GM10847 (cell line): ENCODE measurements around the gene ZNF212.
A peak's percentile ranks its signal among the peaks of the same experiment; 100 is the strongest.

ENCODE experiments used
- POLR2A ChIP-seq: IDR thresholded peaks from 2 replicates; pipeline ENCODE4 v1.6.1; 2011; ENCODE audit not compliant: insufficient read length; ENCODE audit errors: extremely low read depth

Gene ZNF212

GRCh38 chr7:149261829-149262617, 22.6 kb downstream of the ZNF212 start, which contains the start of gene ZNF783:
Gene ZNF783 (plus strand): TSS chr7:149262196. CDS start chr7:149262334, 138 bp downstream.
- TF ChIP-seq POLR2A = peak; percentile 31

DNA sequence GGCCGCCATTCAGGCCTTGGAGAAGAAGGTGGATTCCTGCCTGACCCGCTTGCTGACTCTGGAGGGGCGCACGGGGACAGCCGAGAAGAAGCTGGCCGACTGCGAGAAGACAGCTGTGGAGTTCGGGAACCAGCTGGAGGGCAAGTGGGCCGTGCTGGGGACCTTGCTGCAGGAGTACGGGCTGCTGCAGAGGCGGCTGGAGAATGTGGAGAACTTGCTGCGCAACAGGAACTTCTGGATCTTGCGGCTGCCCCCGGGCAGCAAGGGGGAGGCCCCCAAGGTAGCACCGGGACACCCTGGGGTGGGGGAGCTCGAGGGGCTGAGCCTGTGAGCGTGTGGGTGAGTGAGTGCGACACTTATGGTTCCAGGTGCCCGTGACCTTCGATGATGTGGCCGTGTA, 27.0 kb downstream of the ZNF212 start:
- TF ChIP-seq POLR2A = no peak

- no peak for TF ChIP-seq POLR2A
Observed at GRCh38 chr7:149267733-149268132, 28.3 kb downstream of the ZNF212 start.

- TF ChIP-seq POLR2A = no peak
Observed at GRCh38 chr7:149277871-149278270, 38.4 kb downstream of the ZNF212 start.

DNA sequence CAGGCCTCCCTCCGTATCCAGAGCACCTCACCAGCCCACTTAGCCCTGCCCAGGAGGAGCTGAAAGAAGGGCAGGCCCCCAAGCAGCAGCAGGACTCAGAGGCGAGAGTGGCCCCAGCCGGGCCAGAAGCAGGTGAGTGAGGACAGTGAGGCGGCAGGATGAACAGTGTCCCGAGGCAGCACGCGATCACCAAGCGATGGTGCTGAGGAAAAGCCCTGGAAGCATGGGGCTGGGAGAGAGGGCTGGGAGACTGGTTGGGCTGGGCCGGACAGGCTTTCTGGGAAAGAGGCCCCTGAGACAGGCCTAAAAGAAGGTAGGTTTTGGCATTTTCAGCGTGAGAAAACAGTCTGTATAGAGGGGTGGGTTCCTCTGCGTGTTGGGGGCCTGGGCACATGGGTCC, 38.9 kb downstream of the ZNF212 start:
- TF ChIP-seq POLR2A = no peak

DNA sequence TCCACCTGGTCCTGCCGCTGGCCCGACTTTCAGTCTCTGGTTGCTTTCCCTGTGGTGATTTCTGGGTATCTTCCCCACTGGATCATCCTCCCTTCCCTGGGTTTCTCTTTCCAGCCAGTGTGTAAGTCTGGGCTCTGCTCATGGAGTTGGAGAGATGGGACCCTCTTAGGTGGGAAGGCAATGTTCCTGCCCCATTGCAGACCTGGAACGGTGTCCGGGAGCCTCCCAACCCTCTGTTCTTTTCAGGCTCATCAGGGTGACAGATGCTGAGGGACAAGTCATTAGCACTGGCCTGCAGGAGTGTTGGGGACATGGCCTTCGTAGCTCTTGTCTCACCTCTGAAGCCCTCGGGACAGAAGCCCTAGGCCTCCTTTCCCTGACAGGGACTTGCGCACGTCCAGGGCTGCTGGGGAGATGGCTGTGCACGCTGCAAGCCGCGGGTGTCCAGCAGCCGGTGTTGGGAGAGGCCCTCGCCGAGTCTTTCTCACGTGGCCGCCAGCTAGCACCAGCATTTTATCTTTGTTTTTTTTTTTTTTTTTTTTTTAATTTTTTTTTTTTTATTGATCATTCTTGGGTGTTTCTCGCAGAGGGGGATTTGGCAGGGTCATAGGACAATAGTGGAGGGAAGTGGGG, 39.8 kb downstream of the ZNF212 start:
- no peak for TF ChIP-seq POLR2A

- no peak for TF ChIP-seq POLR2A
Observed at GRCh38 chr7:149280151-149280550, 40.7 kb downstream of the ZNF212 start.

DNA sequence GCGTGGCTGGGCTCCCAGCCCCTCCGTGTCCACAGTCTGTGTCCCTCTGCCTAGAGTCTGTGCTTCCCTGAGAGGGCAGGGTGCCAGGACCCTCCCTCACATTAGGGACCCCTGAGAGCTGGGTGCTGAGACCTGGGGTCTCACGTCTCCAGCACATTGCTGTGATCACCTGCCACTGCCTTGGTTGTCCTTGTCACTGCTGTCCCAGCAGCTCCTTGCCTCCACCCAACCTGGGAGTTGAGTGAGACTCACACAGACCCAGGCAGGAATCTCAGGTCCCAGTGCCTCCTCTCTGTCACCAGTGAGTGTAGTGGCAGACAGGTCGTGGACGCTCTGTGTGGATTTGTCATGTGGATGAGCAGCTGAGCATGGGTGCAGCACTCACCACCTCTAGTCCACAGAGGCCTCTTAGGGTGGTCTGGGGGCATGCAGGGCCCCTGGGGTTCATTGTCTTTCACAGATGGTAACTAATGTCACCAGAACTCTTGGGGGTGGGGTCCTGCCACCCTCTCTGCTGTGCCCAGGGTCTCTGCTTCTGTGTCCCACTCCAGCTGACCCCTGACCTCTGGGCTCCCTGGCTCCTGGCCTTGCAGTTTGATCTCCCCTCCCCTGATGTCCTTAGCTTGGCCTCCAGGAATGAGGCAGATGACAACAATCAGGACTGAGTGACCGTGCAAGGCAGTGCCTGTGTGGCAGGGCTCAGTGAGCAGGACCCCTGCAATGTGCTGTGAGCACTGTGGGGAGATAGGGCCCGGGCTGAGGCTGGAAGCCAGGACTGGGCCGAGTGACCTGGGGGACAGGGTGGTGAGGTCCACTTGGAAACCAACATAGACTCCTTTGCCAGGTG, 41.4 kb downstream of the ZNF212 start:
- no peak for TF ChIP-seq POLR2A

DNA sequence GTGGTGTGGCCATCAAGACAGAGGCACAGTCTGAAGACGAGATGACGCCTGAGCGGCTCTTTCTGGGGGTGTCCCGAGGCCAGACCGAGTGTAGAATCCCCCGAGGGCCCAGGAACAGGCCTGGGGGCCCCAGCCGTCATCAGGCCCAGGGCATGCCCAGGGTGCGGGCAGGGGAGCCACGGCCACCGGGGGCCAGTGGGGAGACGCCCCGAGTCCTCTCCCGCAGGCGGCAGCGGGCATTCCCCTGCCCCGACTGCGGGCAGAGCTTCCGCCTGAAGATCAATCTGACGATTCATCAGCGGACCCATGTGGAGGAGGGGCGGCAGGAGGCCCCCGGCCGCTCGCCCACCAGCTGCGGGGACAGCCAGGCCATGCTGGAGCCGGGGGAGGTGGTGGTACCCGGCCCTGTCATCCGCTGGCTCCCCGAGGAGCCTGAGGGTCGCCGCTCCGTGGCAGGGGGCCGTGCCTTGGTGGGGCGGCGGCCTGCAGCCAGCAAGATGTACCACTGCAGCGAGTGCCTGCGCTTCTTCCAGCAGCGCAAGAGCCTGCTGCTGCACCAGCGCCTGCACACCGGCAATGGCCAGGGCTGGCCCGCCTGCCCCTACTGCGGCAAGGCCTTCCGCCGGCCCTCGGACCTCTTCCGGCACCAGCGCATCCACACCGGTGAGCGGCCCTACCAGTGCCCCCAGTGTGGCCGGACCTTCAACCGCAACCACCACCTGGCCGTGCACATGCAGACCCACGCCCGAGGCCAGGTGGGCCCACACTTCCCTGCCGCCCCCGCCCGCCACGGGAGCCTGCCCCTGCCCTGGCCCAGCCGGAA, 42.3 kb downstream of the ZNF212 start:
- no peak for TF ChIP-seq POLR2A

DNA sequence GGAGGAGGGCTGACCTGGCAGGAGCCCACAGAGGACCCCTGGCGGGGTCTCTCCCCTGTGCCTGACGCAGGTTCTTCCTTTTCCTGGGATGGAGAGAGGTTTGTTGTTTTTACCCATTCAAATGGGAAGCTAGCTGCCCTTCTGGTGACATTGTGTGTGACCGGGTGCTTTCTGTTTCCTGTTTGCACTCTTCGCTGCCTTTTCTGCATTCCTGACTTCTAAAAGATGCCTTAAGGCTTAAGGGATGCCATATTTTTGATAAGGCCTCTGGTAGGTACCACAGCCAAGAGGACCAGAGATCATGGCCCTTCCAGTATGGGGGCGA, 42.8 kb downstream of the ZNF212 start:
- no peak for TF ChIP-seq POLR2A

GRCh38 chr7:149283321-149283720, 43.9 kb downstream of the ZNF212 start:
- no peak for TF ChIP-seq POLR2A

DNA sequence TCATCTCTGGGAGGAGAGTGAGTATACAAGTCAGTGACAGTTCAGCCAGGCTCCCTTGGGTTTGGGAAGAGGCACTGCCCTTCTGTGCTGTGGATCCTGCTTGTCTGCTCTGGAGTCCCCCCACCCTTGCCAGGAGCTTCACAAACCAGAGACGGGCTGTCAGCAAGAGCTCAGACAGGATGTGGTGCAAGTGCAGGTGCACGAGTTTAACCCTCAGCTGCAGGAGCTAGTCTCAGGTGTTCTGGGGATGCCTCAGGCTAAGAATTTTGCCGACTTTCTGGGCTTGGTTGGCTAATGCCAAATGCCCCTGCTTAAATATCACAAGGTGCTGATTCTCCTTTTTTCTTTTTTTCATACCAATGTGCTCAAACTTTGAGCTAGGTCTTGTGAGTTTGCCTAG, 44.9 kb downstream of the ZNF212 start:
- TF ChIP-seq POLR2A = no peak

DNA sequence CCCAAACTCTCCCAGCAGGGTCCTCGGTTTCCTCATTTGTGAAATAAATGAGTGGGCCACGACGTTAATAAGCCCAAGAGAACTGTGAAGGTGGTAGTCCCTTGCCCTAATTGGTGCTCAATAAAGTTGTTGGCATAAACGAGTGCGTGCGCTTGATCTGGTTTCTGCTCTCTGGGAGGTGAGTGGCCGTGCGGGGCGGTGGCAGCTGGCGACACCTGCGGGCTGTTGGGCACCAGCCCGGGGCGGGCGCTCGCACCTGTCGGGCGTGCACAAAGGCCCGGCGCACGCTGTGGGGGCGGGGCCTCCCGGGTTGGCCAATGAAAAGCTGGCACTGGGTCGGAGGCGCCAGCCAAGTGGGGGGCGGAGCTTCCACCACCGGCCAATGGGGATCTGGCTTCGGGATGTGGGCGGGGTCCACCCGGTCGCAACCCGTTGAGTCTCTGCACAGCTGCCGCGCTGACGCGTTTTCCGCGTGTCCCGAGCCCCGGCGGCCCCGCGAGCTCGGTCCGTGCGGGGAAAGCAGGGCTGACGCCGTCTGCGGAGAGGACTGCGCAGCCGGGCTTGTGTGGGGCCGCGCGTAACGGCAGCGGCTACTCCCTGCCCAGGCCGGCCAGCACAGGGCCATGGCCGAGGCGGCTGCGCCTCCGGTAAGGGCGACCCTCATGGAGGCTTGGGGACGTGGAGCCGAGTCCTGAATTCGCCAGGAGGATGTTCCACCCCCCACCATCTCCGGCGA, 45.6 kb downstream of the ZNF212 start:
- peak; percentile 40 for TF ChIP-seq POLR2A

DNA sequence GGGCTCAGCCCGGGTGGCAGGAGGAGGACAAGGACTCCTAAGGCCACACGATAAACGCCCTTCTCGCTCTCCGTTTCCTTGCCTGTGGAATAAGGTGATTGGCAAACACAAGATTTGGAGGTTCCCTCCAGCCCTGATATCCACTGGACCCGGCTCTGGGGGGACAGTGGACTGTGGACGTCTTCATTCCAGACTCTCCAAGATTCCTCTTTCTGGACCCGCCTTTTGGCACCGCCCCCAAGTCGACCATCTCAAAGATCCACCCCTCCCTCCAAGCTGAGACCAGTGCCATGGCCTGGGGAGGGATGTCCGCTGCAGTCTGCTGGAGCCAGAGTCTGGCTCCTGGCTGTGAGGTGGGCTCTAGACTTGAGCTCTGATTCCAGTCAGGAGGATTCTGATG, 46.2 kb downstream of the ZNF212 start:
- no peak for TF ChIP-seq POLR2A
